ENCODE results near the gene DIP2C.

The DIP2C gene

DNA sequence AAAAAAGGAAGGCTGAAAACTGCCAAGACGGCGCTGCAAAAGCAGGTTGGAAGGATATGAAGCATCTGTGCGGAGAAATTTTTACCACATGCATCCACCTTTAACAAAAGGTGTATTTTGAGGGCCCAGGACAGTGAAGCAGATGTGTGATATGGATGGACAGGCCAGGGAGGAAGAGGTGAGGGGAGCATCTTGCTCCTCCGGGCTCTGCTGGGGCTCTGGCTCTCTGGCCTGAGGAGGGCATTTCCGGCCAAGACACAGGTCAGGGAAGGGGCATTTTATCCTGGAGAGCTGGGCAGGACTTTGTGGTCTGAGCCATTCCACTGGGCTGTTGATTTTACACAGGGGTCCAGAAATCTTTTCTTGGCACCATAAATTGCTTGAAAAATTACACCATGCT, 379.1 kb downstream of the DIP2C start:
- TF ChIP-seq, protein P1, sequence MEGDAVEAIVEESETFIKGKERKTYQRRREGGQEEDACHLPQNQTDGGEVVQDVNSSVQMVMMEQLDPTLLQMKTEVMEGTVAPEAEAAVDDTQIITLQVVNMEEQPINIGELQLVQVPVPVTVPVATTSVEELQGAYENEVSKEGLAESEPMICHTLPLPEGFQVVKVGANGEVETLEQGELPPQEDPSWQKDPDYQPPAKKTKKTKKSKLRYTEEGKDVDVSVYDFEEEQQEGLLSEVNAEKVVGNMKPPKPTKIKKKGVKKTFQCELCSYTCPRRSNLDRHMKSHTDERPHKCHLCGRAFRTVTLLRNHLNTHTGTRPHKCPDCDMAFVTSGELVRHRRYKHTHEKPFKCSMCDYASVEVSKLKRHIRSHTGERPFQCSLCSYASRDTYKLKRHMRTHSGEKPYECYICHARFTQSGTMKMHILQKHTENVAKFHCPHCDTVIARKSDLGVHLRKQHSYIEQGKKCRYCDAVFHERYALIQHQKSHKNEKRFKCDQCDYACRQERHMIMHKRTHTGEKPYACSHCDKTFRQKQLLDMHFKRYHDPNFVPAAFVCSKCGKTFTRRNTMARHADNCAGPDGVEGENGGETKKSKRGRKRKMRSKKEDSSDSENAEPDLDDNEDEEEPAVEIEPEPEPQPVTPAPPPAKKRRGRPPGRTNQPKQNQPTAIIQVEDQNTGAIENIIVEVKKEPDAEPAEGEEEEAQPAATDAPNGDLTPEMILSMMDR (IDR thresholded peaks at IDR 0.05): no peak

DNA sequence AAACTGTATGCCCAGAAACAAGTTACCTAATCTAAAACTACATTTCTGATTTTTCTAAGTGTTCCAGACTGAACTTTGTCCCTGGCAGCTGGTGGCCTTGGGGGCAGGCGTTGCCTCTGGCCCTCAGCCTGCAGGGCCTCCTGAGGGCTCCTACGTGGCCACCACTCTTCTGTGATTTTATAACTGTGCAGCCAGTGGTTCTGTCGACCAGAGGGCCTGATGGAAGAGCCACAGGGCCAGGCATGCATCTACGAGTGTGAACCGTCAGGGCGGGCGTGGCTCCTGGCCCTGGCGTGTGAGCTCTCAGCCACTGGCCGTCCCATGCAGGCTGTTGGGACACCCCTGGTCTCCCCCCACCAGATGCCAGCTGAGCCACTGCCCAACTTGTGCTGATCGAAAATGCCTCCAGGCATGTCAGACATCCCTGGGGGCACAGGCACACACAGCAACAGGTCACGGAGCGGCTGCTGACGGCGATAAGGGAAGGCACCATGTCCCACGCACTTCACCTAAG, 380.8 kb downstream of the DIP2C start:
- TF ChIP-seq, protein P1 (IDR thresholded peaks at IDR 0.05): no peak

DNA sequence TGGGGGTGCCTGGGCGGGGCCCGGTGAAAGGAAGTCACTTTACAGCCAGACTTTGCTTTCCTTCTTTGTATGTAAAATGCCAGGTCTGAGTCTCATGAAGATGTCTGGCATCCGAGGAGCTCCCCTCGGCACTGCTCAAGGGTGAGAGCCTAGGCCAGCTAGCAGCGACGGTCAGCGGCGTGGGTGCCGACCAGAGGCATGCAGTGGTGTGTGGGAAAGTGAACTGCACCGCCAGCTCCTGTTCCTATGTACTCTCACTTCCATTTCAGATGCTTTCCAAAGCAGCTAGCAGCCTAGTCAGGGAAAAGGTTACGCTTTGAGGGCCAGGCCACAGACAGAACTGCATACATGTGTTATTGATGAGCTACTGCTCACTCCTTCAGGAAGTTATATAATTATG, 381.4 kb downstream of the DIP2C start:
- TF ChIP-seq, protein P1 (IDR thresholded peaks at IDR 0.05): no peak

DNA sequence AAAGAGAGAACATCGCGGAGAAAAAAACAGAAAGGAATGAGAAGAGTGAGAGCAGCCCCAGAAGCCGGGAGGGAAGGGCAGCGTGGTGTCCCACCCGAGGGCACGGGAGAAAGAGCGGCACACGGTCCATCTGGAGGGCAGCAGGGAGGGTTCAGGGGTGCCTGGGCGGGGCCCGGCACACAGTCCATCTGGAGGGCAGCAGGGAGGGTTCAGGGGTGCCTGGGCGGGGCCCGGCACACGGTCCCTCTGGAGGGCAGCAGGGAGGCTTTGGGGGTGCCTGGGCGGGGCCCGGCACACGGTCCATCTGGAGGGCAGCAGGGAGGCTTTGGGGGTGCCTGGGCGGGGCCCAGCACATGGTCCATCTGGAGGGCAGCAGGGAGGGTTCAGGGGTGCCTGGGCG, 381.8 kb downstream of the DIP2C start:
- TF ChIP-seq, protein P1 (IDR thresholded peaks at IDR 0.05): no peak

DNA sequence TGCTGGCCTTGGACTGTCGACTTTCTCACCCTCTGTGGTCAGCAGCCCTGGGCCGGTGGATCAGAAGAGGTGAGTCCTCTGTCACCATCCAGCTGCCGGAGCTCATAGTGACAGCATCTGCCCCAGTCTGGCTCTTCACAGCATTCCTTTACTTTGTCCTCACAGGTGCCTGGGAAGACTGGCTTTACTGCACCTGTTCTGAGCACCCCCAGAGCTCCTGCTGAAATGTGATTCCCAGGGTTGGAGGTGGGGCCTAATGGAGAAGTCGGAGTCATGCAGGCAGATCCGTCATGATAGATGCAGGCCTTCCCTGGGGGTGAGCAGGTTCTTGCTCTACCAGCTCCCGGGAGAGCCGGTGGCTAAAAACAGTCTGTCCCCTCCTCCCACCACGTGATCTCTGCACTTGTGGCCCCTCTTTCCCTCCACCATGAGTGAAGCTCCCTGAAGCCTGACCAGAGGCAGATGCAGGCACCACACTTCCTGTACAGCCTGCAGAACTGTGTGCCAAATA, 382.7 kb downstream of the DIP2C start:
- TF ChIP-seq, protein P1 (IDR thresholded peaks at IDR 0.05): no peak

DNA sequence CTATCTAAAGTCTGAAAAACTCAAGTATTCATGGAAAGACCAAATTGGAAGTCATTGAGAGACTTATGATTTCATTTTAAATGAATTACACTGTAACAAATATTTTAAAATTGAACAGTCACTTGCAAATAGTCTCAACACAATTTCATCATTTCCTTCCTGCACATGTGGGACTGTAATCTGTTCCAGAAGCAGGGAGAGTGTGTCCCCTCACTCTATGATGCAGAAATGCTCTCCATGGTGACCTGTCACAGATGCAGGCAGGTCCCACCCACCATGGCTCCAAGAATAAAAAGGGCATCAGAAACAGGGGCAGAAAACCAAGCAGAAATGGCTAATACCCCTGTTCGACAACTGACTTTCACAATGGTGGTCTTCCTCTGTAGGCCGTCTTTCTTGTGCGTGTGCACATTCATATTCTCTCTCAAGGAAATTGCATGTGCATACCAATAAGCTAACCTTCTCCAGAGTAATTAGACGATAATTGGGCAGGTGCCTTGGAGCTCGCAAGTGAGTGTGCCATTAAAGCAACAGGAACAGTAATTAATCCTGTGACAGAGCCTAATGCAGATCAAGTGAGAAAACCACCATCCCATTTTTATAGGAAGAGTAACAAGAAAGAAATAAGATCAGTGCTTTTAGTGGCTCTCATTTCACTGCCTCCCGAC, 383.3 kb downstream of the DIP2C start:
- TF ChIP-seq, protein P1 (IDR thresholded peaks at IDR 0.05): no peak

DNA sequence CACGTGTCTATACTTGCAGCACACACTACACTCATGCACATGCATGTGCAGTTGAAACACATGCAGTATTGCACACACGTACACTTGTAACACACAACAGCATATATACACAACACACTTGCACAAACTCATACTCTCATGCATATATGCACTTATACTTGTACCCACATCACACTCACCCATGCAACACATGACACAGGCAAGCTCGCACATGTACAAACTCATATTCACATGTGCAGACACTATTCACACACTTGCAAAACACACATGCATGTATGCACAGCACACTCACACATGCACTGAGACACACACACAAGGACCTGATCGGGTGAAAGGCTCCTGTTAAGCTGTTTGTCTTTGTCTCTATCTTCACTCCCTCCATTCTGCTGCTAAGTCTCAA, 384.4 kb downstream of the DIP2C start:
- TF ChIP-seq, protein P1 (IDR thresholded peaks at IDR 0.05): no peak

All from LNCAP (cell line).